DMS 273 treated with DMSO at 0.1 percent for 48 hours (cell line): Measurements from ENCODE around the gene CDK5RAP1.
A peak's percentile ranks its signal among the peaks of the same experiment; 100 is the strongest.
"Not testable (repeated sequence)": the region's sequence is repeated elsewhere in the genome, so short reads cannot be mapped to it uniquely, and the experiment has no call there.

Experiments
- DNase-seq: peaks from one replicate; lab custom pipeline; 2025; lab: John Stamatoyannopoulos, UW

CDK5RAP1 gene

GRCh38 chr20:33419140-33419974 lies 18.0 kb upstream of the CDK5RAP1 start:
- DNase-seq: peak; percentile 26

GRCh38 chr20:33418033-33418432 lies 16.7 kb upstream of the CDK5RAP1 start:
- DNase-seq: no peak

GRCh38 chr20:33415948-33416347 lies 14.6 kb upstream of the CDK5RAP1 start:
- no peak for DNase-seq

GRCh38 chr20:33412484-33412838 lies 11.1 kb upstream of the CDK5RAP1 start:
- peak; percentile 13 for DNase-seq

- DNase-seq: no peak
These were observed 10.6 kb upstream of the CDK5RAP1 start for GRCh38 chr20:33411711-33412483.

- peak; percentile 93 for DNase-seq
These were observed 9.9 kb upstream of the CDK5RAP1 start for GRCh38 chr20:33411242-33411641.

GRCh38 chr20:33410081-33410742 lies 8.9 kb upstream of the CDK5RAP1 start:
- no peak for DNase-seq

GRCh38 chr20:33408716-33409654 lies 7.7 kb upstream of the CDK5RAP1 start:
- DNase-seq: no peak

- no peak for DNase-seq
These were observed 7.0 kb upstream of the CDK5RAP1 start for GRCh38 chr20:33408313-33408712.

- DNase-seq: no peak
These were observed 6.5 kb upstream of the CDK5RAP1 start for GRCh38 chr20:33407796-33408195.

GRCh38 chr20:33407251-33407650 lies 5.9 kb upstream of the CDK5RAP1 start:
- DNase-seq: no peak

GRCh38 chr20:33404281-33404680 lies 3.0 kb upstream of the CDK5RAP1 start:
- no peak for DNase-seq

GRCh38 chr20:33401921-33402369 lies 626 bp upstream of the CDK5RAP1 start:
- DNase-seq: no peak

GRCh38 chr20:33400812-33401183 lies 521 bp downstream of the CDK5RAP1 start:
- no peak for DNase-seq

- no peak for DNase-seq
These were observed 1.4 kb downstream of the CDK5RAP1 start for GRCh38 chr20:33399924-33400323.

- no peak for DNase-seq
These were observed 6.6 kb downstream of the CDK5RAP1 start for GRCh38 chr20:33394718-33395117.

GRCh38 chr20:33393609-33394008 lies 7.7 kb downstream of the CDK5RAP1 start:
- DNase-seq: no peak

- DNase-seq: peak; percentile 72
These were observed 9.4 kb downstream of the CDK5RAP1 start for GRCh38 chr20:33391722-33392415.

GRCh38 chr20:33389326-33389725 lies 12.0 kb downstream of the CDK5RAP1 start:
- DNase-seq: not testable (repeated sequence)

GRCh38 chr20:33388268-33388667 lies 13.1 kb downstream of the CDK5RAP1 start:
- DNase-seq: no peak

GRCh38 chr20:33387177-33387576 lies 14.1 kb downstream of the CDK5RAP1 start:
- DNase-seq: no peak
